ENCODE results near the gene DZIP1.

Gene DZIP1

DNA sequence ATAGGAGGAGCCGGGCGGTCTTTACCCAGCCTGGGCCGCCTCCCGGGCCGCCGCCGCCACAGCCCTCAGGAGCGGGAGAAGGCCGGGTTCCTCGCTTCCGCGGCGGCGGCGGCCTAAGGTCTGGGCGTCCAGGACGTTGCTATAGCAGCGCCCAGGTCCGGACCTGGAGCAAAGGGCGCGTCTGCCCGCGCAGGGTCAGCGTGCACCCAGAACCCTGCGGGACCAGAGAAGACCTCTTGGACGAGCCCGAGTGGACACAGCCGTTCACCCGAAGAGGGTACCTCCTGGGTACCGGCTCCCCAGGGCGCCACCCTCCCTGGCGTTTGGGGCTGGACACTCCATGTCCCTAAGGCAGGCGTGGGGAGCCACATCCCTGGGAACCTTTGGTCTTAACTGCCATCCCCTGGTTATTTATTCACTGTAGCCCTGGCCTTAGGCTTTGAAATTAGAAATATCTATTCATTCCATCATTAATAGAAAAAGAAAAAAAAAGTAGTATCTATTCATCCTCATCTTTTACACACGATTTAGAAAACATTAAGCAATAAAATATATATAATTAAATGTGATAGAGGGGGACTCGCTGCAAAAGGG is 2.4 kb downstream of the DZIP1 start:
- H3K27me3 ChIP-seq (ENCODE audit: insufficient read depth, low read length), result peaks cover 16% of the 10 kb centered on the region; the same call in 1 of the 2 replicates
- peaks cover 29% of the 10 kb centered on the region for H3K36me3 ChIP-seq (ENCODE audit: insufficient read depth, low read depth, low read length)
- H3K9me3 ChIP-seq (ENCODE audit: insufficient read depth, low read depth, low read length), result no peaks in the 10 kb centered on the region
- no peak overlapping the region for H3K9ac ChIP-seq (ENCODE audit: low read depth, low read length)
- H3K4me3 ChIP-seq (ENCODE audit: low read length), result peak overlapping the region; percentile 92; the same call in 1 of the 2 replicates
- H3K27ac ChIP-seq (ENCODE audit: low read length), result no peak overlapping the region
- peaks cover 11% of the 10 kb centered on the region for H3K4me1 ChIP-seq (ENCODE audit: insufficient read depth, low read length)

DNA sequence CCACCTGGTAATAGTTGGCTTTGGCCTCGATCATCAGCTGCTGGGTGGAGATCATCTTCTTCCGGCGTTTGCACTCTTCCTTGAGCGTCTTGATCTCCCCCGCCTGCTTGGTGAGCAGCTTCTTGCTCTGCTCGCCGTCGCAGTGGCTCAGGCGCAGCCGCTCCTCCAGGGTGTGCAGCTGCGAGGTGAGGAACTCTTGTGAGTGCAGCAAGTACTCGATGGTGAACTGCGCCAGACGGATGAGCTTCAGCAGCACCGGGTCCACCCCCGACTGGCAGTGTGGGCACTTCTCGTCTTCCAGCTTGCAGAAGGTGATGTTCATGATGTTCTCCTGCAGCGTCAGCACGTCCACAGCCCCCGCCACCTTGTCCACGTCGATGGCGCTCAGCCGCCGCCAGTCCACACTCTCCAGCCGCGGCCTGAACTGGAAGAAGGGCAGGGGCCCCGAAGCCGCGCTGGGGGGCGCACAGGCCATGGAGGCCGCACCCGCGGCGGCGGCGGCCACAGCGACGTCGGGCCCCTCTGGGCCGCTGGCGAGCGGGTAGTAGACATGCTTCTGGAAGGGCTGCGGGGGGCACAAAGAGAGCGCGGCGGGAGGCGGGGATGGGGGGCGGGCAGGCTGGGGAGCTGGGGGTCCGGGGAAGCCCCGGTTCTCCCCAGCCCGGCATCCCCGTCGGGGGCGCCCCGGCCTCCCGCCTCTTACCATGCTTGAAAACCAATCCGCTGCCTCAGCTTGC is 3.0 kb downstream of the DZIP1 start:
- Histone ChIP-seq H3K9me3 (ENCODE audit: insufficient read depth, low read depth, low read length) (no peaks in the 10 kb centered on the region), H3K27ac (ENCODE audit: low read length) (no peak overlapping the region), H3K9ac (ENCODE audit: low read depth, low read length) (no peak overlapping the region), H3K4me3 (ENCODE audit: low read length) (peak overlapping the region; percentile 92; the same call in 1 of the 2 replicates), H3K4me1 (ENCODE audit: insufficient read depth, low read length) (peaks cover 11% of the 10 kb centered on the region), H3K27me3 (ENCODE audit: insufficient read depth, low read length) (peaks cover 16% of the 10 kb centered on the region; the same call in 1 of the 2 replicates), H3K36me3 (ENCODE audit: insufficient read depth, low read depth, low read length) (peaks cover 36% of the 10 kb centered on the region)

DNA sequence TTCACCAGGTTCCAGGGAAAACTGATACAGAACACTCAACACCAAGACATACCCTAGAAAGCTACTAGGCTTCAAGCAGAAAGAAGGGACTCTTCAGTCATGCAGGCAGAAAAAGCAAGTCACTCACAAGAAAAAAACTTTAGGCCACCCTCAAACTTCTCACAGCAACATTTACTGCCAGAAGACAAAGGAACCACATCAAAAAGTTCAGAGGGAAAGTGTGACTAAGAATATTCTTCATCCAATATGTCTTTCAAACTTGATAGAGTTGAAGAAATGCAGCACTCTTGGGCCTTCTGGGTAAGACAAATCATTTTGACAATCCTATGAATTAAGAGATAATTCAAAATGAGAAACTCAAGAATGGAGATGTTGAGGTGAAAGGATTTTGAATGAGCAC is 7.7 kb downstream of the DZIP1 start:
- H3K36me3 ChIP-seq (ENCODE audit: insufficient read depth, low read depth, low read length), result peaks cover 72% of the 10 kb centered on the region
- no peak overlapping the region for H3K9ac ChIP-seq (ENCODE audit: low read depth, low read length)
- H3K9me3 ChIP-seq (ENCODE audit: insufficient read depth, low read depth, low read length), result no peaks in the 10 kb centered on the region
- H3K27me3 ChIP-seq (ENCODE audit: insufficient read depth, low read length), result no peaks in the 10 kb centered on the region
- H3K27ac ChIP-seq (ENCODE audit: low read length), result no peak overlapping the region
- no peak overlapping the region for H3K4me3 ChIP-seq (ENCODE audit: low read length)
- no peaks in the 10 kb centered on the region for H3K4me1 ChIP-seq (ENCODE audit: insufficient read depth, low read length)

DNA sequence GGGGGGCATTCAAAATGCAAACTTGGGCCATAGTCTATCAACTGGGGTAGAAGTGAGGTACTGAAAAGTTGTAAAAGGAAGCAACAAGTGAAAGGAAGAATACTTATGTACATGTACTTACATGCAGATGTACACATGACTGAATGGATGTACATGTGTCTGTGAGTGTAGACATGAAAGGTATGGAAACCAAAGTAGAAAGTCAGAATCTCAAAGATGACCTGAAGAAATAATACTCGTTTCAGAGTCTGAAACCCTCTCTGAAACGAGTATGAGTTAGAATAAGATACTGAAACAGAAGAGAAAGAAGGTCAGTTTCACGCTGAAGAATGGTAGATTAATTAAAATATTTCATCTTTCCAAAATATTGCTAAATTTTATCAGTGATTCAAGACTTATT is 13.9 kb downstream of the DZIP1 start:
- Histone ChIP-seq H3K4me3 (ENCODE audit: low read length) (no peak overlapping the region), H3K27ac (ENCODE audit: low read length) (no peak overlapping the region), H3K27me3 (ENCODE audit: insufficient read depth, low read length) (no peaks in the 10 kb centered on the region), H3K36me3 (ENCODE audit: insufficient read depth, low read depth, low read length) (peaks cover 89% of the 10 kb centered on the region), H3K4me1 (ENCODE audit: insufficient read depth, low read length) (no peaks in the 10 kb centered on the region), H3K9ac (ENCODE audit: low read depth, low read length) (no peak overlapping the region), H3K9me3 (ENCODE audit: insufficient read depth, low read depth, low read length) (no peaks in the 10 kb centered on the region)

DNA sequence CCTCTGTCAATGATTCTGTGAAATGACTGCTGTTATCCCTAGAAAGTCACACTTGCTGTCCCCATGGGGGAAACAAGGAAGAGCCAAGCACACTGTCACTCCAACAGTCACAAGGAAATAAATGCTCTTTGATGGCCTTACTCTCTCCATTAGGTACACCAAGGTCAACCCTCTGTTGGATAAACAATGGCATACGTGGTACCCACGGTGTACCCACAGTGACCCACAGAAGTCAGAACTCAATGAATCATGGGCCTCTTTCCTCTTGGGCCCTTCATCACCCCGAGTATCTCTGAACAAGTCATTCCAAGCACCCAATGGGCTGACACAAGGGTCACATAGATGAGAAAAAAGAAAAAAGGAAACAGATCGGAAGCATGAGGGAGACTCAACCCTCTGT is 15.4 kb downstream of the DZIP1 start:
- Histone ChIP-seq H3K36me3 (ENCODE audit: insufficient read depth, low read depth, low read length) (peaks cover 92% of the 10 kb centered on the region), H3K9me3 (ENCODE audit: insufficient read depth, low read depth, low read length) (no peaks in the 10 kb centered on the region), H3K9ac (ENCODE audit: low read depth, low read length) (no peak overlapping the region), H3K27me3 (ENCODE audit: insufficient read depth, low read length) (no peaks in the 10 kb centered on the region), H3K4me1 (ENCODE audit: insufficient read depth, low read length) (no peaks in the 10 kb centered on the region), H3K27ac (ENCODE audit: low read length) (no peak overlapping the region), H3K4me3 (ENCODE audit: low read length) (no peak overlapping the region)

DNA sequence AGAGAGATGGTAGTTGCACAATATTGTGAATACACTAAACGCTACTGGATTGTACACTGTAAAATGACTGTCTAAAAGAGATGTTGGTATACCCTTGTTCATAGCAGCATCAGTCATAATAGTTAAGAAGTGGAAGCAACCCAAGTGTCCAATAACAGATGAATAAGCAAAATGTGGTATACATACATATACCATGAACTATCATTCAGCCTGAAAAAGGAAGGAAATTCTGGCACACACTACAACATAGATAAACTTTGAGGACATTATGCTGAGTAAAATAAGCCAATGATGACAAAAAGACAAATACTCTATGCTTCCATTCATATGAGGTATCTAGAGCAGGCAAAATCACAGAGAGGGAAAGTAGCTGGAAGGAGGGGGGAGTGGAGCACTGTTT is 16.0 kb downstream of the DZIP1 start:
- no peaks in the 10 kb centered on the region for H3K4me1 ChIP-seq (ENCODE audit: insufficient read depth, low read length)
- H3K4me3 ChIP-seq (ENCODE audit: low read length), result no peak overlapping the region
- H3K9me3 ChIP-seq (ENCODE audit: insufficient read depth, low read depth, low read length), result no peaks in the 10 kb centered on the region
- no peak overlapping the region for H3K27ac ChIP-seq (ENCODE audit: low read length)
- H3K27me3 ChIP-seq (ENCODE audit: insufficient read depth, low read length), result no peaks in the 10 kb centered on the region
- H3K9ac ChIP-seq (ENCODE audit: low read depth, low read length), result no peak overlapping the region
- H3K36me3 ChIP-seq (ENCODE audit: insufficient read depth, low read depth, low read length), result peaks cover 88% of the 10 kb centered on the region

DNA sequence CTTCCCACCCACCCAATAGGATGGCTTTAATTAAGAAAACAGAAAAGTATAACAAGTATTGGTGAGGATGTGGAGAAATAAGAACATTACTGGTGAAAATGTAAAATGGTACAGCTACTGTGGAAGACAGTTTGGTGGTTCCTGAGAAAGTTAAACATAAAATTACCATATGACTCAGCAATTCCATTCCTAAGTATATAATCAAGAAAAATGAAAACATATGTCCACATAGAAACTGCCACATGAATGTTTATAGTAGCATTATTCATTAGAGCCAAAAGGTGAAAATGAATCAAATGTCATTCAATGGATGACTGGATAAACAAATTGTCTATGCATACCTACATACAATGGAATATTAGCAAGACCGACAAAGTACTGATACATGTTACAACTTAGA is 16.9 kb downstream of the DZIP1 start:
- Histone ChIP-seq H3K9me3 (ENCODE audit: insufficient read depth, low read depth, low read length) (no peaks in the 10 kb centered on the region), H3K4me1 (ENCODE audit: insufficient read depth, low read length) (no peaks in the 10 kb centered on the region), H3K4me3 (ENCODE audit: low read length) (no peak overlapping the region), H3K27me3 (ENCODE audit: insufficient read depth, low read length) (no peaks in the 10 kb centered on the region), H3K27ac (ENCODE audit: low read length) (no peak overlapping the region), H3K9ac (ENCODE audit: low read depth, low read length) (no peak overlapping the region), H3K36me3 (ENCODE audit: insufficient read depth, low read depth, low read length) (peaks cover 89% of the 10 kb centered on the region)

DNA sequence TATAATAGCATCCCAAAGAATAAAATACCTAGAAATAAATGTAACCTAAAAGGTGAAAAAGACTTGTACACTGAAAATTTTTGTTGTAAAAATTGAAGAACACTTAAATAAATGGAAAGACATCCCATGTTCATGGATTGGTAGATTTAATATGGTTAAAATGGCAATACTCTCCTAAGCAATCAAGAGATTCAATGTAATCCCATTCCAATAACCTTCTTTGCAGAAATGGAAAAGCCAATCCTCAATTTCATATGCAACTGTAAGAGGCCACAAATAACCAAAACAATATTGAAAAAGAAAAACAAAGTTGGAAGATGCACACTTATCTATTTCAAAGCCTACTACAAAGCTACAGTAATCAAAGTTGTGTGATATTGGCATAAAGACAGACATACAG is 17.7 kb downstream of the DZIP1 start:
- H3K36me3 ChIP-seq (ENCODE audit: insufficient read depth, low read depth, low read length), result peaks cover 89% of the 10 kb centered on the region
- no peaks in the 10 kb centered on the region for H3K9me3 ChIP-seq (ENCODE audit: insufficient read depth, low read depth, low read length)

DNA sequence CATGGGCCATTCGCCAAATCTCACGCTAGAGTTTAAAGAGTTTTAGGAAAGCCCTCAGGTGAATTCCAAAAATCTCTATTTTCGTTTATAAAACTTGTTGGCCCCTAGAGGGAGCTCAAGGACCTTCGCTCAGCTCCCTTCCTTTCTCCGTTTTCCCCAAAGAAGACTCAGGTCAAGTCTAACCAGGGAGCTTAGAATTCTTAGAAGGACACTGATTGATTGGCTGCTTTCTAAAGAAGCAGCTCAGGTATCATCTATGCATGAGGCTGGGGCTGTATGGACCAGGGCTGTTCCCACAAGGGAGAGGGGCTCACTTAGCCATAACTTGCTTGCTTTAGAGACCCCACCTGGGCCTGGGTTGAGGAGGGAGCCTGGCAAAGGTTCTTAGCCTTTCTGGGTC is 20.5 kb downstream of the DZIP1 start:
- no peaks in the 10 kb centered on the region for H3K9me3 ChIP-seq (ENCODE audit: insufficient read depth, low read depth, low read length)
- no peak overlapping the region for H3K9ac ChIP-seq (ENCODE audit: low read depth, low read length)
- no peaks in the 10 kb centered on the region for H3K4me1 ChIP-seq (ENCODE audit: insufficient read depth, low read length)
- no peak overlapping the region for H3K27ac ChIP-seq (ENCODE audit: low read length)
- H3K27me3 ChIP-seq (ENCODE audit: insufficient read depth, low read length), result no peaks in the 10 kb centered on the region
- peaks cover 88% of the 10 kb centered on the region for H3K36me3 ChIP-seq (ENCODE audit: insufficient read depth, low read depth, low read length)
- H3K4me3 ChIP-seq (ENCODE audit: low read length), result no peak overlapping the region

More for the DNA sequence above, 17.7 kb downstream of the DZIP1 start:
- Histone ChIP-seq H3K27ac (ENCODE audit: low read length) (no peak overlapping the region), H3K4me1 (ENCODE audit: insufficient read depth, low read length) (no peaks in the 10 kb centered on the region), H3K9ac (ENCODE audit: low read depth, low read length) (no peak overlapping the region), H3K4me3 (ENCODE audit: low read length) (no peak overlapping the region), H3K27me3 (ENCODE audit: insufficient read depth, low read length) (no peaks in the 10 kb centered on the region)

DNA sequence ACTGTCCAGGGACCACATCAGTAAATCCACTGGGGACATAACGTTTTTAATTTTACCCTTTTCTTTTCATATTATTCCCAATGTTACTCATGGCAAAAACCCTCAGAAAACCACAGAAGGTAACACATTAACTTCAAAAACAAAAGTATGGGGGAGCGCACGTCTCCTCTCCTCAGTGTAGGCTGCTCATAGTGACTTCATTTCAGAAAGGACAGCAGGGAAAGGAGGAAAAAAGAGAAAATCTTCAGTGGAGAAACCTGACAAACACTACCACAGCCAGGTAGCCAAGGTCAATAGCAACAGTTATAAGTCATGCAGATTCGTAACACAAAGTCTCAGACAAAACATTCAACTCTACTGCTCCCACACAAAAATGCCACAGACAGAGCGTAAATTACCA is 21.4 kb downstream of the DZIP1 start:
- H3K4me3 ChIP-seq (ENCODE audit: low read length), result no peak overlapping the region
- no peak overlapping the region for H3K9ac ChIP-seq (ENCODE audit: low read depth, low read length)
- H3K4me1 ChIP-seq (ENCODE audit: insufficient read depth, low read length), result no peaks in the 10 kb centered on the region
- no peaks in the 10 kb centered on the region for H3K27me3 ChIP-seq (ENCODE audit: insufficient read depth, low read length)
- peaks cover 88% of the 10 kb centered on the region for H3K36me3 ChIP-seq (ENCODE audit: insufficient read depth, low read depth, low read length)
- H3K27ac ChIP-seq (ENCODE audit: low read length), result no peak overlapping the region
- H3K9me3 ChIP-seq (ENCODE audit: insufficient read depth, low read depth, low read length), result no peaks in the 10 kb centered on the region

DNA sequence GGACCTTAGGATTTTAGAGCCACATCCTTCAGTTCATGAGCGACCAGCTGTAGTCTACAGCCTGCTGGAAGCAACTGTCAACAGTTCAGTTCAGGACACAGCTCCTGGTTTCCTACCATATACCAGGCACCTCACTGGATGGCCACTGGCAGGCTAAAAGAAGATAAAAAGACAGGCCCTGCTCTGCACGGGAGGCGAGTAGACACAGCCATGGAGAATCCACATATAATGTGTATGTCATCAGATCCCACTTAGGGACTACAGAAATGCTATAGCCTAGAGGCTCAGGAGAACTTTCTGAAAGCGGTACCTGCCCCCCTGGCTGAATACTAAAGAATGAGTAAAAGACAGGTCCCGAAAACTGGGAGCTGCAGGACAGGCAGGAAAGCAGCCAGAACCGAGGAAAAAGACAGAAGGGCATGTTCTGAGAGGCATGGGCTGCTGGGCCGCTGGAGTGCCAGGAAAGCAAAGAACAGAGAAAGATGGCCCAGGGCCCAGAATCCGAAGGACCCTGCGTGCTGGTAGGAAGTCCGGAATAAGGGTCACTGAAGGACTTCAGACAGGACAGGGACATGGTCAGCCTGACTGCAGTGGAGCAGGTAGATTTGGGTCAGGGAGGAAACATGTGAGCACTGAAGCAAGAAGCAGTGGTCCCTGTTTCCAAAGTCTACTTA is 23.5 kb downstream of the DZIP1 start:
- no peaks in the 10 kb centered on the region for H3K9me3 ChIP-seq (ENCODE audit: insufficient read depth, low read depth, low read length)
- no peaks in the 10 kb centered on the region for H3K27me3 ChIP-seq (ENCODE audit: insufficient read depth, low read length)
- H3K4me3 ChIP-seq (ENCODE audit: low read length), result no peak overlapping the region
- H3K9ac ChIP-seq (ENCODE audit: low read depth, low read length), result no peak overlapping the region
- H3K27ac ChIP-seq (ENCODE audit: low read length), result no peak overlapping the region
- no peaks in the 10 kb centered on the region for H3K4me1 ChIP-seq (ENCODE audit: insufficient read depth, low read length)
- H3K36me3 ChIP-seq (ENCODE audit: insufficient read depth, low read depth, low read length), result peaks cover 85% of the 10 kb centered on the region

All from iPS-20b (cell line).